GM21381 (cell line): Measurements from ENCODE around the gene ATP10D.
"Not testable (repeated sequence)": the region's sequence is repeated elsewhere in the genome, so short reads cannot be mapped to it uniquely, and the experiment has no call there.

Source experiments
- ATAC-seq: cut with Tn5 transposase; IDR thresholded peaks from one replicate; pipeline ENCODE4 v1.9.1; 2021; ENCODE audit warnings: mild to moderate bottlenecking, moderate library complexity; ENCODE audit not compliant: unreplicated experiment

Gene ATP10D

DNA sequence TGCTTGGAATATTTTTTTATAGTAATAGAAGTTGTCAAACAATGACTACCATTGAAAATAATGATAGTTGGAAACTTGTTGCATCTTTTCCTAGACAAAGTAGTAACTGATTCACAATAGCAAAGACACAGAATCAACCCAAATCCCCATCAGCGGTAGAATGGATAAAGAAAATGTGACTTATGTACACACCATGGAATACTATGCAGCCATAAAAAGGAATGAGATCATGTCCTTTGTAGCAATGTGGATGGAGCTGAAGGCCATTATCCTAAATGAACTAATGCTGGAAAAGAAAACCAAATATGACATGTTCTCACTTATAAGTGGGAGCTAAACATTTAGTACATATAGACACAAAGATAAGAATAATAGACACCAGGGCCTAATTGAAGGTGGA, 49.7 kb downstream of the ATP10D start:
- no peak for ATAC-seq

- ATAC-seq: no peak
Measured at GRCh38 chr4:47535567-47536147, 50.6 kb downstream of the ATP10D start.

DNA sequence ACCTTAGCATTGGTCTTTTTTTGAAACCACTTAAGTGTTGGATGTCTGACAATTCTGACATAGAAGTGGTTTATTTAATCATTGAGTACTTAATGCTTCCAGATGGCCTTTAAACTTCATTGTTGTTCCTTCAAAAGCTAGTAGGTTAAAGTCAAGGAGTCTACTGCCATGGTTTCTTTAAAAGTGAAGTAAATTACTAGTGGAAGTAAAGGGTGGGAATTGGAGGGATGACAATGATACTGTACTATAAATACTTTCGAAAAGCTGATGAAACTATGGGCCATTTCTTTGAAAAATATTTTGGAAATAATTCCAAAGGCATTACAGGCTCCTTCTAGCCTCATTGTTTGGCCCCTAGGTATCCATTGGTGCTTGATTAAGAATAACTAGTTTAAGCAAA, 51.9 kb downstream of the ATP10D start:
- no peak for ATAC-seq

DNA sequence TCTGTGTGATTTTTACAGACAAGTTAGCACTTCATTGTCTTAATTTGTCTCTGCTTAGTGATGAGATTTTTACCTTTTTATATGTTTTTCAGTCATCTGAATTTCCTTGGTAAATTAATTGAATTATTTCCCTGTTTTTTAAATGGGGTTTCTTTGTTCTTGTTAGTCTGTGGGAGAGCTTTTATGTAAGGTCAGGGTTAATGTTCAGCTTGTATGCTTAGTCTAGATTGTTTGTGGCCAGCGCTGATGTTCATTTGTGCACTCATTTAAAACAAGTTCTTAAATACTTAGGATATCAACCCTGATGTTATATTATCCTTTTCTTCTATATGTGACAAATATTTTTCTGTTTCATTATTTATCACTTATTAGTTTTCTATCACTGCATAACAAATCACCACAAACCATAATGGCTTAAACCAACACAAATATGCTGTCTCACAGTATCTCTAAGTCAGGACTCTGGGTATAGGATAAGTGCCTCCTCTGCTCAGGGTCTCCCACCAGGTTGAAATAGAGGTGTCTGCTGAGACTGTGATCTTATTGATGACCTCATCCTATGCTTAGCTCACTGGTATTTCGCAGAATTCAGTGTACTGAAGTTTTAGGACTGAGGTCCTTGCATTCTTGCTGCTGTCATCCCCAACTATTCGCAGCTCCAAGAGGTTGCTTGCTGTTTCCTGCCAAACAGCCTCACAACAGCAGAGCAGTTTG, 53.2 kb downstream of the ATP10D start:
- ATAC-seq: no peak

GRCh38 chr4:47538825-47539154, 53.7 kb downstream of the ATP10D start:
- no peak for ATAC-seq

GRCh38 chr4:47542640-47543039, 57.6 kb downstream of the ATP10D start:
- ATAC-seq: not testable (repeated sequence)

DNA sequence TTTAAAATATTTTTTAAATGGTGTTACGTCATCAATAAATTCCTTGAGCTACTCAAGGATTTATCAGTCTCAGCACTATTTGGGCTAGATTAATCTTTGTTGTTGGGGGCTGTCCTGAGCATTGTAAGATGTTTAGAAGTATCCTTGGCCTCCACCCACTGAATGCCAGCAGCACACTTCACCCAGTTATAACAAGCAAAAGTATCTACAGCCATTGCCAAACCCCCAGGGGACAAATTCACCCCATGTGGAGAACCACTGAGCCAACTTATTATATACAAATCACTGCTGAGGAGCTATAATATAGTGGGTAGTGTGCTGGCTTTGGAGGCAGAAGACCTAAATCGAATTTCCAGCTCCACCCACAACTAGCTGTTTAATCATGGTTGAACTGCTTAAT, 58.3 kb downstream of the ATP10D start:
- no peak for ATAC-seq

DNA sequence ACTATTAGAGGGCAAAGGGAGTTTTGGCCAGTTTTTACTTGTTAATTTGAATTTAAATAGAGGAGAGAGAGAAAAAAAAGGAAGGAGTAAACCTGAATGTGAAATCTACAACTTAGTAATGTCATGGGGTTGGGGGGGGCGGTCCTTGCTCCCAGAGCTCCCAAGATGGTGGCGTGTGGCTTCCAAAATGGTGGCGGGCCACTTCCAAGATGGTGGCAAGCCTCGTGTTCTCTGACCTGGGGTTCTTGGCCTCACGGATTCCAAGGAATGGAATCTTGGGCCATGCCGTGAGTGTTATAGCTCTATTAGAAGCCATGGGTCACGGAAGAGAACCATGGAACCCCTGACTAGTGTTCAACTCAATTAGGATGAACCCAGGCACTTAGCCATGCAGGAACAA, 65.3 kb downstream of the ATP10D start:
- not testable (repeated sequence) for ATAC-seq

DNA sequence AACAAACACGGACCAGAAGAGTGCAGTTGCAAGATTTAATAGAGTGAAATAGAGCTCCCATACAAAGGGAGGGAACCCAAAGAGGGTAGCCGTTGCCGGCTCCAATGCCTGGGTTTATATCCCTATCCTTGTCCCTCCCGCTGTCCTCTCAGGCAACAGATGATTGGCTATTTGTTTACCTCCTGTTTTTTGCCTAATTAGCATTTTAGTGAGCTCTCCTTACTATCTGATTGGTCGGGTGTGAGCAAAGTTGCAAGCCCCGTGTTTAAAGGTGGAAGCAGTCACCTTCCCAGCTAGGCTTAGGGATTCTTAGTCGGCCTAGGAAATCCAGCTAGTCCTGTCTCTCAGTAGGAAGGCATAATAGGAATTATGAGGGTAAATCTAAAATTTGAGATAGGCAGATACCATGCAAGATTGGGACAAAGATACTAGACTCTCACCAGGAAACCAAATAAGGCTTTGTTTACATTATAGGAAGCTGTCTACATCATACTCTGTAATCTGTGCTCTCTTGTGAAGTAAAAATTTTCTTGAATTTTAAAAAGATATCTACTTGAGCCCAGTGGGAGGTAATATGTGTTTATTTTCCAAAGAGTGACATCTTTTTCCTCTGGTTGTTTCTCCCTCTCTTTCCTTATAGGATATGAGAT, 65.9 kb downstream of the ATP10D start:
- ATAC-seq: no peak

- ATAC-seq: no peak
Measured at GRCh38 chr4:47551682-47552081, 66.6 kb downstream of the ATP10D start.

DNA sequence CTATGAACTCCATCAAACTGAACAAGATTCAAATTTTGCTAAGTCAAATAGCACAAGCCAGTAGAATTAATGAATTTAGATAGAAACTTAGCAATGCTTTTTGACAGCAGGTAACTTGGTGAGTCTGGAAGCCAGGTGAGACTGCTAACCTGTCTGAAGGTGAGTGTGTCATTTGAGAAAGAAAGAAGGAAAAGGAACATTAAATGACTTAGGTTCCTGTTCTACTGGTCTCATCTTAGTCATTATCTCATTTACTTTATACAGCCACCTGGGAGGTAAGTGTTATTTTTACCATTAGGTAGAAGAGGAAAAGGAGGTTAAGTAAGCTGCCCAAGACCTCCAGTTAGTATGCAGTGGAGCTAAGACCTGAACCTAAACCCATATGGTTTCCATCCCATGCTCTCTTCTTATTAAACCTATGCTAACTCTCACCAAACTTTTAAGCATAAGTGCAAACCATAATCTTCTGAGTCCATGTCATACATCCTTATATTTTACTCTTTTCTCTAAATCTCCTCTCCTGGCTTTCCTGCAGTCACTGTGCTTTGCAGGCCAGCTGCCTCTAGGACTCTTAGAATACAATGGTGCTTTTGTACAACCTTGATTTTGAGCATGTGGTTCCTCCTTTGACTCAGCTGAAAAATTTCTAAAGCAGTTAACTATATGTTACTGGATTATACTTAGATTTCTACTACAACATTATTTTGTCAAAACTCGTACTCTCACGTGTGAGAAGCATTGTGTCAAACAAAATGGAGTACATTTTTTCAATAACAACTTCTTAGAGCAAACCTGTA, 68.5 kb downstream of the ATP10D start:
- no peak for ATAC-seq

DNA sequence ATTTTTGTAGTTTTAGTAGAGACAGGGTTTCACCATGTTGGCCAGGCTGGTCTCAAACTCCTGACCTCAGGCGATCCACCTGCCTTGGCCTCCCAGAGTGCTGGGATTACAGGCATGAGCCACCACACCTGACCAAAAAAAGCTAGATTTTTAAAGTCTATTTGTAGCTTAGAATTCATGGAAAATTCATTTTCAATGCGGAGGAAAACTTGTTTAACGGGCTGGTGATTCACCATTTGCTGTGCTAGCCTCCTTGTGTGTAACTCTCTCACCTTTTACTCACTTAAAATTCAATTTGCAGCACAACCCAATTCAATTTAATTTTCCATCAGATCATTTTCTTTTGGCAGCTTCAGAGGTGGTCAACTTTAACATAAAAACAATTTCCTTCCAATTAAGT, 70.8 kb downstream of the ATP10D start:
- ATAC-seq: not testable (repeated sequence)

DNA sequence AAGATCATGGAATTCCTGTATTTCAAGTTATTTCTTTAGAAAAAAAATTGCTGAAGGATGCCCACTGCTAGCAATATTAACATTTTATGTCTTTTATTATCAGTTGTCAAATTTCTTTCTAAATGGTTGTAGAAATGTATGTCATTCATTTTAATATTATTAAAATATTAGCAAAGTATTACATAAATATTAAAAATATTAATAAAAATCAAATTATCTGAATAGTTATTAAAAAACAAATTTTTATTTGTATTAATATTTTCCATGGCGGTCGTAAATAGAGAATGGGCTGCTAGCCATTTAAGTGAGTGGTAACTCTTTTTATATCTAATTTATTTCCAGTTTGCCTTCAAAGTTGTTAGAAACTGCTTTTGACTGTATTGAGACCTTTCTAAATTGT, 72.2 kb downstream of the ATP10D start:
- ATAC-seq: no peak

- no peak for ATAC-seq
Measured at GRCh38 chr4:47560682-47561081, 75.6 kb downstream of the ATP10D start.

DNA sequence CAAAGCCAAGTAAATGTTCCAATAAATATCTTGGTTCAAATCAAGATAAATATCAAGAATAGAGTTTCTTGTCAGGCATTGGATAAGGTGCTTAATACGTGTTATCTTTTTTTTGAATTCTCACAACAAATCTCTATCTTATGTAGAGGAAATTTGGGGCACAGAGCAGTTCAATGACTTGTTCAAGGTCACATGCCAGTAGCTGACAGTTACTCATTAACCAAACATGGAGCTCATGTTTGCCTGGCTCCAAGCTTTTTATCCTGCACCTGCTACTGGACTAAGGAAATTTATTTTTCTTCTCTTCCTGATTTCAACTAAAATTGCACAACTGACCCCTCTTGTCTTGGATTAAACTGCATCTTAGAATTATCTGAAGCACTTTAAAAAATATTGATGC, 76.3 kb downstream of the ATP10D start:
- ATAC-seq: no peak

GRCh38 chr4:47562297-47562696, 77.2 kb downstream of the ATP10D start:
- ATAC-seq: no peak

- ATAC-seq: no peak
Measured at GRCh38 chr4:47566566-47566965, 81.5 kb downstream of the ATP10D start.

DNA sequence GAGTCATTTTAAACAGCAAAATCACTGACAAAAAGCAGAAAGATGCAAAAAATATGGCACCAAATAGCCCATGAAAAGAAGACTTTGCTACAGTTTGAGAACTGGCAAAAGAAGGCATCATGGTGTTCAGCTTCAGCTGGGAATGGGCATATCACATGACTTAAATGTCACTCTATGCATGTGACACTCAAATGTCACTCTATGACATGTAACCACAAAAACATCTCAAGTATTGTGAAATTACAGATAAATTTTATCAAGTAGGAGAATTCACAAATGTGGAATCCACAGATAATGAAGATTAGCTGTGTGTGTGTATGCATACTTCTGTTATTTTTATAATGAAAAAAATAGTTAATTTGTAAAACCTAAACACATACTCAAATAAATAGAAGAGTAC, 81.9 kb downstream of the ATP10D start:
- ATAC-seq: no peak

DNA sequence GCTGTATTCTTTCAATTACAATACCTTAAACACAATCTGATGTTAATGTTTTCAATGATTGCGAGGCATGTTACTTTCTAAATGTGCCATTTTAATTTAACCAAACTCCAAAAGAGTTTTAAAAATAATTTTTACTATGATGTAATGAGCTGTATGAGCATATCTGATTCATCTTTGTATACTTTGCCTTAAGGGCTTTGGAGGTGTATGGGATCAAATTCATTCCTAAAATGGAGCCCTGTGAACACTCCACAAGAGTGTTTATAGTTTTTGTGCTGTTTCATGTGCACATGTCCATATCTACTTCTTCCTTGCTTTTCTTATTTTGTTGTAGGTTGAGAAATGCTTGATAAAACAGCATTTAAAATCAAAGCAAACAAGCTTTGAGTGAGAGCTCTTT, 82.4 kb downstream of the ATP10D start:
- no peak for ATAC-seq

DNA sequence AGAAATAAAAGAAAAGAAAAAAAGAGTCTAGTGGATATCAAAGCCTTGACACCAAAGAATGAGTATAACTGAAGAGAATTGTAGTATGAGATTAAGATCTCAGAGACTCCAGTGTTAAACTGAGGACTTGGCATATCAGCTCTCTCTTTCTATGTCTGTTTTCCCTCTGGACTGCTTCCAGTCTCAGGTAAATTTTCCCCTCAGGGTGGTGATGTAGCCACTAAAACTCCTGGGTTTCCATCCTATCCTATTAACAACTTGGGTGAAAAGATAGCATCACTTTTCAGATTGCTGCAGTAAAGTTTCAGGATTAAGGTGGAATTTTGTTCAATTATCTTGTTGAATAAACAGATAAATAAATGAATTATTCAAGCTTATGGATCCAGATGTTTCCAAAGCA, 85.7 kb downstream of the ATP10D start:
- no peak for ATAC-seq

GRCh38 chr4:47572981-47573380, 87.9 kb downstream of the ATP10D start:
- ATAC-seq: no peak
